NCI-H526 treated with DMSO at 0.1 percent for 48 hours (cell line): ENCODE data around the gene CNTN4.
"Not testable (repeated sequence)": the region's sequence is repeated elsewhere in the genome, so short reads cannot be mapped to it uniquely, and the experiment has no call there.

Experiments
- DNase-seq: peaks from one replicate; lab custom pipeline; 2025; lab: John Stamatoyannopoulos, UW

Gene CNTN4

GRCh38 chr3:2908693-2909351 is 810.2 kb downstream of the CNTN4 start:
- DNase-seq: no peak

DNA sequence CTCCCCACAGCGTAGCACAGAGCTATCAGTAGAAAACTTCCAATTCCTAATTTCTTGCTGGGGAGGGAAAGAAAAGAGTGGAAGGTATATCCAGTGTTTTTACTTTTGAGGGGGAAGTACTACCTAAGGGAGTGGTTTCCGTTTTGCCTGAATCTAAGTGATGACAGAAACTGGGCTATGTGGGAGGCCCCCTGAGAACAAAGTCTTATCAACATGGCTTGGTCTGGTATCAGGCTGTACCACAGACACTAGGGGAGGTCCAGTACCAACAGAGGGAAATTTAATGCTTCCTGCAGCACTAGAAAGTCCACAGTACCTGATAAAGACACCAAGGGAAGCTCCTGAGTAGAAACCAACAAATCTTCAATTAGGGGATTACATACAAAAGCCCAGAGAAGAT is 812.3 kb downstream of the CNTN4 start:
- no peak for DNase-seq

GRCh38 chr3:2915826-2916225 is 817.2 kb downstream of the CNTN4 start:
- no peak for DNase-seq

- not testable (repeated sequence) for DNase-seq
These were observed 818.0 kb downstream of the CNTN4 start for GRCh38 chr3:2916640-2917039.

GRCh38 chr3:2920103-2920502 is 821.4 kb downstream of the CNTN4 start:
- DNase-seq: no peak

- no peak for DNase-seq
These were observed 822.8 kb downstream of the CNTN4 start for GRCh38 chr3:2921452-2921851.

DNA sequence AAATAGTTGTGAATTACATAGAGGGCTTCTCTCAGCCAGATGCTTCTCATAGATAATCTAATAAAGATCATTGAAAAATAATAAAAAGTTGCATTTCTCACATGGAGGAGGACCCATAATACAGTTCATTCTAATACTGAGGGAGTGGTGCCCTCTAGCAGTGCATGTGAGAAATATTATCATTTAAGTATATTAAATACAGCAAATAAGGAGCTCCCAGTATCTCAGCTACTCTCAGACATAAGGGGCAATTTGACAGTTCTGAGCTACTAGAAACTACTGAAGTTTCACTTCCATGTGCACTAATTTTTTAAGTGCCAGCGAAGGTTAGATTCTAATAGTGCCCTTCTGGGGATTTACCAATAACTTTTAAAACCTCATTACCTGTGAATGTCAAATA is 823.2 kb downstream of the CNTN4 start:
- DNase-seq: peak; percentile 37

DNA sequence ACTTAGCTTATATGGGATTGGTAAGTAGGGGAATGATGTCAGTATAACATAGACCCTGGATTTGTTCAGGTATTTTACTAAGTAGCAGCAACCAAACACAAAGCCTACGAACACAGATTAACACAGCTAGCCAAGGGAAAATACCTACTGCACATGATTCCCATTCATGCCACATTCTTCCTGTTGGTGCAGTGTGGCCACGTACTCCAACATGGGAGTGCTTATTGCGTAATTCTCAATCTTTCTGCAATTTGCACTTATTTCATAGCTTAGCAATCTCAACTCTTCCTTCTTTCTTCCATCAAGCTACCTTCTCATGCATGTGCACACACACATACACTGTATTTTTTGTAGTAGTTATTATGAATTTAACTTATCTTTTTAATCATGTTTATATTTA is 824.7 kb downstream of the CNTN4 start:
- DNase-seq: no peak

- DNase-seq: no peak
These were observed 828.6 kb downstream of the CNTN4 start for GRCh38 chr3:2927259-2927658.

DNA sequence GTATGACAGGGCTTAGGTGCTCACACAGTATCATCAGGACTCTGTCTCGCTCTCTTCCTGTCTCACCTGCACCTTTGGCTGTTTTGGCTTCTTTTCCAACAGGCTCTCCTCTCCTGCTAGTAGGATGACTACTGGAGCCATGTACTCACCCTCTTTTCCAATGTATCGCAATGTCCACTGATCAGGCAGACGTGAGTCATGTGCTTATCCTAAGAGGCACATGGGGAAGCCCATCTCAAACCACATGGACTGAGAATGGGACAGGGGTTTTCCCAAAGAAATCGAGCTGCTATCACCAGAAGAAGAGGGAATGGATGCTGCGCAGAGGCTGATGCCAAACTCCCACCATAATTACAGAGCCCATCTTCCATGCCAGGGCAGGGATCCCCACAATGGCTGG is 830.9 kb downstream of the CNTN4 start:
- no peak for DNase-seq

GRCh38 chr3:2931265-2931664 is 832.6 kb downstream of the CNTN4 start:
- no peak for DNase-seq

DNA sequence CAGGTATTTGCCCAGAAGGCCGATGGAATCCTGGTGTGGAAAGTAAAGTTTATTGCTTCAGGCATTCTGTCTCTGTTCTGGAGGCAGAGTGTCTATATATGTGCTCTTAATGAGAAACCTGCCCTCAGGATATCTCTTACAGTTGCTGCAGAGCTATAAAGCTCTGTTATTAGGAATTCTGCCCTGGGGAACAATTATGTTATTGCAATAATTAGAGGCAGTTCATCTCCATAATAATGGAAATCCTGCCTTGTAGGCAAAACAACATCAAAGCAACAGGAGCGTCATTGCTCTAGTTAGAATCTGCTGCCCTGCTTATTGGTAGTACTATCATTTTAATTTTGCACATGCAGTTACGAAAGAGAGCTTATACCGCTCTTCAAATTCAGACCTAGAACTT is 835.9 kb downstream of the CNTN4 start:
- DNase-seq: no peak

DNA sequence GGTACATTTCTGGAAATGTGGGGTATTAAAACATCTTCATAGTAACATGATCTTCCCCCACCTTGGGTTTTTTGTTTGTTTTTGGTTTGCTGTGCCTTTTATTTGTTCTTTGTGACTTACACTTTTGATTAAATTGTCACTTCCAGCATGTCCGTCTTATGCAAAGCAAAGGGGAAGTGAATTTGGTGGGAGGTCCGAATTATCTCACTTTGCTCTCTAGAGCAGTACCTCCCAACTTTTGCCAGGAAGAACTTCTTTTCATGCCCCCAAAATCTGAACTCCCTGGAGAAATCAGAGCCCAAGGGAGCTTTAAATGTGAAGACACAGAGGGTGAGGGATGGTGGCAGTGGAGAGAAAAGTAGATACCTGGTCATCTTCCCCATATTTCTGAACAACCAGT is 838.4 kb downstream of the CNTN4 start:
- no peak for DNase-seq

GRCh38 chr3:2937592-2937991 is 838.9 kb downstream of the CNTN4 start:
- no peak for DNase-seq

DNA sequence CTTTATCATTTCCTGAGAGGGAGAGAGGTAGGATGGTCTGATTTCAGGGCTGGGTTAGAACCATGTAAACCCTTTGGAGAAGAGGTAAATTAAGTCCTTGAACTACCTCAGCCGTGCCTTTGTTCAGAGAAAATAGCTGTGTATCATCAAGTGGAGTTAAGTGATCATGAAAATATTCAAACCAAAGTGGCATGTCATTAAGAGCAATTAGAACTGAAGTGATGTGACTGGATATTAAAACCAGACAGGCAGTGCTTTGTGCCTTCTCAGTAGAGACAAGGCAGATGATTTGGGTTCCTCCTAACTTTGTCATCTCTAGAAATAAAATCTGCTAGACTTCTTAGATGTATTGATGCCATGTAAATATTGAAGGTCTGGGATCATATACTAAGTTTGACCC is 840.0 kb downstream of the CNTN4 start:
- DNase-seq: no peak

- DNase-seq: no peak
These were observed 841.4 kb downstream of the CNTN4 start for GRCh38 chr3:2940062-2940461.

DNA sequence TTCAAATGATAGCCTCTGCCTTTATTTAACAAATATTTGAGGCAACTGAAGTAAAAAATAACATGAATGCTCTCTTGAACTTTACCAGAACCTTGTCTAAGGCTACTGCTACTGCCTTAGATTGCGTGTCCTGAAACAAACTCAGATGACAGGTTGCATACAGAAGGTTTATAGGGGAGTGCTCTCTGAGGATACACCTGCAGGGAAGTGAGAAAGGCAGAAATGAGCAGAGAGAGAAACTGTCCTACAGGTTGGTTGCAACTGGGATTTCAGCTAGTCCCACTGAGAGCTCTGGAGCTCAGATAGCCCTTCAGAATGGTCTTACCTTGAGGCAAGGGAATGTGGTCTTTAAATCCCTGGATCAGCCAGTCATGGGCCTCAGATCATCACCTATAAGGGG is 846.0 kb downstream of the CNTN4 start:
- DNase-seq: no peak

DNA sequence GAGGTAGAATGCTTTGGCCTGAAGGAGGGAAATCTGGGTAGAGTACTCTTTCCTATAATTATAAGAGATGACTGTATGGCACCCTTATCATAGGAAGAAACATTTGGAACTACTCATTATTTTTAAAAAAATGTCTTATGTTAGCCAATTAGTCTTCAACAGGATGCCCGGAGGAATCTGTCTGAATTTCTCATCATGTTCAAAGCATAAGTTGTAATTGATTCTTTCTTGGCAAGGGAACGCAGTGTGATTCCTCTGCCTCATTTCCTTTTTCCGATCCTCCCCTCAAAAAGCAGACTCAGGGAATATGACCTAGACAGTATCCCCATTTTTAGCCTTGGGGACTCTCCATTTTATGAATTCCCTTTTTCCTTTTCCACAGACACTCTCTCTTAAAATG is 846.5 kb downstream of the CNTN4 start:
- DNase-seq: no peak

DNA sequence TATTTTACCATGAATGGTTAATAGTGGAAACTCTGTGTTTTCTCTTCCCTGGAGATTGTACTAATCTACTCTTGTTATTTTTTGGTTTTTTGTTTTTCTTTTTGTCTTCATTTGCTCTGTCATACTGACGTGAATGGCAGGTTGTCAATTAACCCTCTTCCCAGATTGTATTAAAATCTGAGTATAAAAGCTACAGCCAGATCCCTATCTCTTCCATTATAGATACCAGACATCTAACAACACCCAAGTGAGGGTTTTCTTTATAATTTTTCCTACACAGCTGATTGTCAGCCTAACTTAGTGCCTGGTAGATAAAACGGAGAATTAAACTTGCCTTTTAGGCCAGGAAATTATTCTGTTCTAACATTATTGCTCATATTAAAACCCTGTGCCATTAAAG is 848.9 kb downstream of the CNTN4 start:
- DNase-seq: no peak

- DNase-seq: no peak
These were observed 850.2 kb downstream of the CNTN4 start for GRCh38 chr3:2948882-2949281.

DNA sequence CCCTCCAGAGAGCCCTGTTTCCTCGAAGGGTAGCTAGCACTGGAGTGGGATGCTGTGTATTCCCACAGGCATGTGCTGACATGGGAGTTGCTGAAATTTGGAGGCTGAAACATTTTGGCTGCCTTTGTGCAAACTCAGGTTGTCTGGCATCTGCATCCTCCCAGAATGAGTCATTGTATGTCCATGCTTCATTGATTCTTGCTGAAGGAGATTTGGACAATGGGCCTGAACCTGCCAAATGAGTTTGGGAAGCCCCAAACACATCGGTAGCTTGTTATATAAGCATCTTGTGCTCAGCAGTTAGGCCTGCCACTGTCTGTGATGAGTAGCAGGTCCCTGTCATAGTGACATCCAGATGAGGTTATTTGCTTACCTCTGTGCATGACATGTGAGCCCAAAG is 851.5 kb downstream of the CNTN4 start:
- no peak for DNase-seq

DNA sequence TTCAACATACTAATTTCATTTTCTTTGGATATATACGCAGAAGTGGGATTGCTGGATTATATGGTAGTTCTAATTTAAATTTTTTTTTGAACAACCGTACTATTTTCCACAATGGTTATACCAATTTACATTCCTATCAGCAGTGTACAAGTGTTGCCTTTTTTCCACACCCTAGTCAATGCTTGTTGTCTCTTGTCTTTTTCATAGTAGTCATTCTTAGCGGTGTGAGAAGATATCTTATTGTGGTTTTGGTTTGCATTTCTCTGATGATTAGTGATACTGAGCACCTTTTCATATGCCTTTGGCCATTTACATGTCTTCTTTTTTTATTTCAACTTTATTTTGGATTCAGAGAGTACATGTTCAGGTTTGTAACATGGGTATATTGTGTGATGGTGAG is 858.4 kb downstream of the CNTN4 start:
- no peak for DNase-seq

DNA sequence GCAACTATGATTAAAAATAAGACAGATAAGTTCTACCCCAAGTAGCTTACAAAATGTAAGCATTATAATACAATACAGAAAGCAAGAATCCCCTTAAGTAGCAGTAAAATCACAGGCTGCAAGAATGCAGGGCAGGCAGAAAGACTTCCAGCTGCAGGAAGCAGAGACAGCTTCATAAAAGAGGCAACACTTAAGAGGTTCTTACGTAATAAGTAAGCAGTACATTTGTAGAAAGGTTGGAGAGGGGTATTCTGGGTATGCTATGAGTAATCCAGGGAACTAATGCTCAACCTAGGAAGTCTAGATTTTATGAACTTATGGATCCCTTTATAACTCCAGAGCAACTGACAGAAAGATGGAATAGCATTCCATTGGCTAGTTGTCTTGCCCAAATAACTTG is 859.9 kb downstream of the CNTN4 start:
- DNase-seq: no peak

GRCh38 chr3:2961576-2961975 is 862.9 kb downstream of the CNTN4 start:
- no peak for DNase-seq

DNA sequence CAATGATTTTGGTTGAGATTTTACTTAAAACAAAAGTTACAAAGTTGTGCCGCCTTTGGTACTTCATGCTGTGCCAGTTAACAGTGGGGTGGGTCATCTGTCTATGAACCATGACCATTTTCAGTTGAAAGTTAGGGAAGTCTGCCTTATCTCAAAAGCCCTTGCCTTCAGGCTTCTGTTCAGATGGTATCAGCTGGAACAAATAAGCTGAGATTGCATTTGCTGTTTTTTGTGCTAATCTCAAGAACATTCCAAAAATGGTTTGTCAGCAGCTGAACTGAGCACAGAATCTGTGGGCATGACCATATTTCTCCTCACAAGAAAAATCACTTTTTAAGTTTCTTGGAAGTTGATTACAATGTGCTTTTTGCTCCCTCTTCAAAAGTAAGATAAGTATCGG is 869.2 kb downstream of the CNTN4 start:
- no peak for DNase-seq
